AML-193 (cell line): ENCODE results near the gene SIGLEC15.
A peak's percentile ranks its signal among the peaks of the same experiment; 100 is the strongest.

Experiments used
- DNase-seq, 2 experiments: peaks; one replicate each; lab custom pipeline; 2025; lab: John Stamatoyannopoulos, UW

Gene SIGLEC15

GRCh38 chr18:45879681-45880655 is 54.5 kb downstream of the SIGLEC15 start:
- DNase-seq: peak; percentile 48

- no peak for DNase-seq
These were observed 55.5 kb downstream of the SIGLEC15 start for GRCh38 chr18:45880876-45881558.

GRCh38 chr18:45887585-45887984 is 62.1 kb downstream of the SIGLEC15 start:
- no peak for DNase-seq

GRCh38 chr18:45889419-45890064 is 64.1 kb downstream of the SIGLEC15 start:
- DNase-seq: peak; percentile 14 to 15

GRCh38 chr18:45890606-45891005 is 65.1 kb downstream of the SIGLEC15 start:
- DNase-seq: peak; percentile 67 to 84

GRCh38 chr18:45891806-45892205 is 66.3 kb downstream of the SIGLEC15 start:
- DNase-seq: no peak
